ENCODE results near the gene CIAO2A. TPM values are rescaled to one million over a fixed set of nuclear protein-coding genes. Genes with fewer than 3 reads are reported as not detected.

CIAO2A gene
- total RNA-seq, 4 donors from 2014 or later = 21.4 to 53.8 (median 34.3) TPM

GRCh38 chr15:64051093-64051402, 42.6 kb downstream of the CIAO2A start:
- Histone ChIP-seq H3K4me1 (no peaks in the 10 kb centered on the region), H3K27ac (no peak overlapping the region), H3K36me3 (no peaks in the 10 kb centered on the region), H3K4me3 (no peak overlapping the region), H3K27me3 (no peaks in the 10 kb centered on the region), H3K9me3 (no peaks in the 10 kb centered on the region)
- no peak for TF ChIP-seq POLR2A (IDR thresholded peaks at IDR 0.05)
- TF ChIP-seq CTCF (IDR thresholded peaks at IDR 0.05) = no peak
- intact Hi-C loops (cut with DNase I; ENCODE audit: low total_unique reads) = no loop called here
- no peak for DNase-seq

GRCh38 chr15:64050281-64051092, 43.2 kb downstream of the CIAO2A start:
- Histone ChIP-seq H3K9me3 (no peaks in the 10 kb centered on the region), H3K4me3 (no peak overlapping the region), H3K27ac (no peak overlapping the region), H3K36me3 (no peaks in the 10 kb centered on the region), H3K27me3 (no peaks in the 10 kb centered on the region), H3K4me1 (no peaks in the 10 kb centered on the region)
- intact Hi-C loops (cut with DNase I; ENCODE audit: low total_unique reads) = no loop called here
- DNase-seq = no peak
- TF ChIP-seq CTCF (IDR thresholded peaks at IDR 0.05) (no peak), POLR2A (IDR thresholded peaks at IDR 0.05) (no peak)

GRCh38 chr15:64048781-64049460, 44.7 kb downstream of the CIAO2A start:
- DNase-seq = no peak
- no peaks in the 10 kb centered on the region for H3K36me3 ChIP-seq
- H3K27me3 ChIP-seq = no peaks in the 10 kb centered on the region
- intact Hi-C loops (cut with DNase I; ENCODE audit: low total_unique reads) = no loop called here
- H3K9me3 ChIP-seq = no peaks in the 10 kb centered on the region
- no peak overlapping the region for H3K27ac ChIP-seq
- H3K4me1 ChIP-seq = no peaks in the 10 kb centered on the region
- no peak overlapping the region for H3K4me3 ChIP-seq
- no peak for TF ChIP-seq POLR2A (IDR thresholded peaks at IDR 0.05)
- TF ChIP-seq CTCF (IDR thresholded peaks at IDR 0.05) = no peak

GRCh38 chr15:64046421-64047153, 47.1 kb downstream of the CIAO2A start, which contains the start of gene DAPK2:
TSS of gene DAPK2 (minus strand) at chr15:64046485. CDS start at chr15:64040261, 6,224 bp downstream.
- intact Hi-C loops (cut with DNase I; ENCODE audit: low total_unique reads) = no loop called here
- no peaks in the 10 kb centered on the region for H3K4me1 ChIP-seq
- no peaks in the 10 kb centered on the region for H3K27me3 ChIP-seq
- no peak within 1 kb of the TSS for H3K27ac ChIP-seq
- peak; percentile 44 to 66 for DNase-seq
- no peaks in the 10 kb centered on the region for H3K9me3 ChIP-seq
- H3K36me3 ChIP-seq = no peaks in the 10 kb centered on the region
- TF ChIP-seq POLR2A (IDR thresholded peaks at IDR 0.05) (no peak), CTCF (IDR thresholded peaks at IDR 0.05) (peak; percentile 59 to 79 (median 70))
- peak within 1 kb of the TSS; percentile 35 to 47 for H3K4me3 ChIP-seq
